PFSK-1 (cell line): ENCODE data around the gene ZNF789.

ENCODE experiments used
- POLR2AphosphoS5 ChIP-seq: IDR thresholded peaks from 2 replicates; pipeline ENCODE4 v1.6.1; 2012; ENCODE audit warnings: low read depth, mild to moderate bottlenecking, control low read depth, low read length, moderate library complexity
- TAF1 ChIP-seq: IDR thresholded peaks from 2 replicates; pipeline ENCODE4 v1.6.1; 2012; ENCODE audit warnings: low read length, control low read depth, borderline replicate concordance; ENCODE audit not compliant: insufficient read depth
- TF ChIP-seq, protein P1 (sequence below), 2 experiments: IDR thresholded peaks; 2 replicates each; pipeline versions ENCODE4 v1.6.1 to v1.8.0; 2011 to 2012; ENCODE audit warnings: low read depth in 2 of 2, low read length in 2 of 2, control low read depth in 1 of 2, inconsistent platforms in 1 of 2, mild to moderate bottlenecking in 1 of 2, moderate library complexity in 1 of 2; ENCODE audit not compliant: insufficient read depth in 1 of 2

DNA sequence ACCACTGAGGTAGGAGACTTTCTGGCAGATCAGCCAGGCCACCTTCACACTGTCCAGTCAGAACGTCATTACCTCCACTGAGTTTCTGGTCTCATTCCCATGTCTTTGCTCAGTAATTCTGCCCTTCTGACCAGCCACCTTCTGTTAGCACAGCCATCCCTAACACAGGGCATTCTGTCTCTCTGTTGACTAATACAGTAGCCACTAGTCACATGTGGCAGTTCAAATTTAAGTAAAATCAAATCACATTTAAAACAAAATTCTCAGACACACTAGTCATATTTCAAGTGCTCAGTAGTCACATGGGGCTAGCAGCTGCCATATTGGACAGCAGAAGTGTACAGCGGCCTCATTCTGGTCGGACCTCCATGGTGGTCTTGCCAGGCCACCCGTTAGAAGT, 26.6 kb upstream of the ZNF789 start:
- TF ChIP-seq POLR2AphosphoS5 (no peak), TAF1 (no peak)
- TF ChIP-seq, protein P1, sequence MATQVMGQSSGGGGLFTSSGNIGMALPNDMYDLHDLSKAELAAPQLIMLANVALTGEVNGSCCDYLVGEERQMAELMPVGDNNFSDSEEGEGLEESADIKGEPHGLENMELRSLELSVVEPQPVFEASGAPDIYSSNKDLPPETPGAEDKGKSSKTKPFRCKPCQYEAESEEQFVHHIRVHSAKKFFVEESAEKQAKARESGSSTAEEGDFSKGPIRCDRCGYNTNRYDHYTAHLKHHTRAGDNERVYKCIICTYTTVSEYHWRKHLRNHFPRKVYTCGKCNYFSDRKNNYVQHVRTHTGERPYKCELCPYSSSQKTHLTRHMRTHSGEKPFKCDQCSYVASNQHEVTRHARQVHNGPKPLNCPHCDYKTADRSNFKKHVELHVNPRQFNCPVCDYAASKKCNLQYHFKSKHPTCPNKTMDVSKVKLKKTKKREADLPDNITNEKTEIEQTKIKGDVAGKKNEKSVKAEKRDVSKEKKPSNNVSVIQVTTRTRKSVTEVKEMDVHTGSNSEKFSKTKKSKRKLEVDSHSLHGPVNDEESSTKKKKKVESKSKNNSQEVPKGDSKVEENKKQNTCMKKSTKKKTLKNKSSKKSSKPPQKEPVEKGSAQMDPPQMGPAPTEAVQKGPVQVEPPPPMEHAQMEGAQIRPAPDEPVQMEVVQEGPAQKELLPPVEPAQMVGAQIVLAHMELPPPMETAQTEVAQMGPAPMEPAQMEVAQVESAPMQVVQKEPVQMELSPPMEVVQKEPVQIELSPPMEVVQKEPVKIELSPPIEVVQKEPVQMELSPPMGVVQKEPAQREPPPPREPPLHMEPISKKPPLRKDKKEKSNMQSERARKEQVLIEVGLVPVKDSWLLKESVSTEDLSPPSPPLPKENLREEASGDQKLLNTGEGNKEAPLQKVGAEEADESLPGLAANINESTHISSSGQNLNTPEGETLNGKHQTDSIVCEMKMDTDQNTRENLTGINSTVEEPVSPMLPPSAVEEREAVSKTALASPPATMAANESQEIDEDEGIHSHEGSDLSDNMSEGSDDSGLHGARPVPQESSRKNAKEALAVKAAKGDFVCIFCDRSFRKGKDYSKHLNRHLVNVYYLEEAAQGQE (IDR thresholded peaks at IDR 0.05; ENCODE audit: insufficient read depth in 1 of 2, low read depth in 2 of 2, low read length in 2 of 2), result no peak
